Fibroblast of the aortic adventitia (primary cell): ENCODE results near the gene SPPL2B. TPM values are rescaled to one million over a fixed set of nuclear protein-coding genes. Genes with fewer than 3 reads are reported as not detected.

Experiments used
- DNase-seq: peaks from one replicate; pipeline ENCODE4 v3.0.0-alpha.2; 2010; ENCODE audit warnings: low read depth
- H3K4me3 ChIP-seq: 2 replicates; pipeline ENCODE4 v1.5.1; 2011; ENCODE audit warnings: low read depth, mild to moderate bottlenecking, control low read depth, low read length, moderate library complexity
- total RNA-seq: library from RNA; depleted of rRNA; stranded (reverse); fragments of >200 nt; gene quantifications from 2 replicates; pipeline ENCODE4 v1.2.3, GENCODE V29; 2012; ENCODE audit warnings: low replicate concordance
- TF ChIP-seq, protein P1 (sequence below): IDR thresholded peaks from 2 replicates; pipeline ENCODE4 v1.5.1; 2011; ENCODE audit warnings: mild to moderate bottlenecking, low read length, control low read depth, inconsistent platforms; ENCODE audit not compliant: insufficient read depth

Gene SPPL2B
- total RNA-seq, 1 donor, result 24.6 TPM

DNA sequence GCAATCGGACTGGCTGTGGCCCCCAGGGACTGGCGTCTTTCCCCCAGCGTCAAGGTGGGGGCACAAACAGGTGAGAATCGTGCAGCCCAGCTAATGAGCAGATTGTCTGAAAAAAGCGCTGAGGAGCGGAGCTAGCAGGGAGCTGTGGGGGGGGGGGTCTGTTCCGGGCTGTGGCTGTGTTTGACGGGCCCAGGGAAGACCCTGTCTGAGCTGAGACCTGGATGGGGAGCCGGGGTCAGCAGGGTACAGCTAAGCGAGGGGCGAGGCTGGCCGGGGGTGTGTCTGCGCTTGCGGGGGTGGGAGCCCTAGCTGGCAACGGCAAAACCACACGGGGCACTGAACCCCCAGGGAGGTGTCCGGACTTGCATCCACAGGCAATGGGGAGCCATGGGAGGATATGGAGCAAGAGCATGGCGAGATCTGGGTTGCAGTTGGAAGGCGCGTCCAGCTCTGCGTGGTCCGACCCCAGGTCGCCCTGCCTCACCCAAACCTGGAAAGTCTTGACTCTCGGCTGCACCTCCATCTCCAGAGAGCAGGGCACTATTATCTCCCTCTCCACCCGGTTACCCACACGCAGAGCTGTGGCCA lies 25.2 kb upstream of the SPPL2B start:
- TF ChIP-seq, protein P1, sequence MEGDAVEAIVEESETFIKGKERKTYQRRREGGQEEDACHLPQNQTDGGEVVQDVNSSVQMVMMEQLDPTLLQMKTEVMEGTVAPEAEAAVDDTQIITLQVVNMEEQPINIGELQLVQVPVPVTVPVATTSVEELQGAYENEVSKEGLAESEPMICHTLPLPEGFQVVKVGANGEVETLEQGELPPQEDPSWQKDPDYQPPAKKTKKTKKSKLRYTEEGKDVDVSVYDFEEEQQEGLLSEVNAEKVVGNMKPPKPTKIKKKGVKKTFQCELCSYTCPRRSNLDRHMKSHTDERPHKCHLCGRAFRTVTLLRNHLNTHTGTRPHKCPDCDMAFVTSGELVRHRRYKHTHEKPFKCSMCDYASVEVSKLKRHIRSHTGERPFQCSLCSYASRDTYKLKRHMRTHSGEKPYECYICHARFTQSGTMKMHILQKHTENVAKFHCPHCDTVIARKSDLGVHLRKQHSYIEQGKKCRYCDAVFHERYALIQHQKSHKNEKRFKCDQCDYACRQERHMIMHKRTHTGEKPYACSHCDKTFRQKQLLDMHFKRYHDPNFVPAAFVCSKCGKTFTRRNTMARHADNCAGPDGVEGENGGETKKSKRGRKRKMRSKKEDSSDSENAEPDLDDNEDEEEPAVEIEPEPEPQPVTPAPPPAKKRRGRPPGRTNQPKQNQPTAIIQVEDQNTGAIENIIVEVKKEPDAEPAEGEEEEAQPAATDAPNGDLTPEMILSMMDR, result no peak
- H3K4me3 ChIP-seq, result no peak overlapping the region
- no peak for DNase-seq

DNA sequence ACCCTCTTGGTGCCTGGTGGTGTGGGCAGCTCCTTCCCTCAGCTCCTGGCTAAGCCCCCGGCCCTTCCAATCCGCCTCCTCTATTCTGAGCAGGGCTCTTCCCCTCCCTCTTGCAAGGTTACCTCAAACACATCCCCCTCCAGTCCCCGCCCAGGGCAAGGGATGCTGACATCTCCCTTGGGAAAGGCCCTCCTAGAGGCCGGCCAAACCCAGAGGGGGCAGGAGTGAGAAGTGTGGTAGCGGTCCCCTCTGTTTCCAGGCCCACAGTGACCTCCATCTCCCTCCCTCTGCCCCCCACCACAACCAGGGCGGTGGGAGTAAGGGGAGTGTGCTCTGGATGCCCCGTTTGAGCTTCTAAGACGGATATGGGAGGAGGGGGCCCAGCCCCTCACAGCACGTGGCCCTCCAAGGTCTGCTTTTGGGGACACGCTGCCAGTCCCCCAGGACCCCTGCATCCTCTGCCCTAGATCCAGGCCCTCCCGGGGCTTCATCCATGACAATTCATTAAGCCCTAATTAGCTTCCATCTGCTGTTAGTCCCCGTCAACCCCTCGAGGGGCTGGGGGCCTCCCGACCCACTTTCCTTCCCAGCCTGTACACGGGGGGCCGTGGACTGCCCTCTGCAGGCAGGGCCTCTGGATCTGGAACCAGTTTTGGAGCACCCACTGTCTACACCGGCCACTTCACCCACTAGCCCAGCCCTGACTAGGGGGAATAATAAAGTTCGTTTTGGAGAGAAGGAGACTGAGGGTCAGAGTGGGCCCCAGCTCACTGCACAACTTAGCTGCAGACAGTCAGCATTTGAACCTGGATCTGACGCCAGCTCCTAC lies 22.8 kb upstream of the SPPL2B start:
- TF ChIP-seq, protein P1, result no peak
- no peak overlapping the region for H3K4me3 ChIP-seq
- no peak for DNase-seq

- TF ChIP-seq, protein P1, result no peak
- H3K4me3 ChIP-seq, result no peak overlapping the region
- no peak for DNase-seq
Measured at GRCh38 chr19:2306281-2306806, 22.1 kb upstream of the SPPL2B start.

- H3K4me3 ChIP-seq, result no peak overlapping the region
- no peak for DNase-seq
- TF ChIP-seq, protein P1, result no peak
Measured at GRCh38 chr19:2306971-2307370, 21.5 kb upstream of the SPPL2B start.

DNA sequence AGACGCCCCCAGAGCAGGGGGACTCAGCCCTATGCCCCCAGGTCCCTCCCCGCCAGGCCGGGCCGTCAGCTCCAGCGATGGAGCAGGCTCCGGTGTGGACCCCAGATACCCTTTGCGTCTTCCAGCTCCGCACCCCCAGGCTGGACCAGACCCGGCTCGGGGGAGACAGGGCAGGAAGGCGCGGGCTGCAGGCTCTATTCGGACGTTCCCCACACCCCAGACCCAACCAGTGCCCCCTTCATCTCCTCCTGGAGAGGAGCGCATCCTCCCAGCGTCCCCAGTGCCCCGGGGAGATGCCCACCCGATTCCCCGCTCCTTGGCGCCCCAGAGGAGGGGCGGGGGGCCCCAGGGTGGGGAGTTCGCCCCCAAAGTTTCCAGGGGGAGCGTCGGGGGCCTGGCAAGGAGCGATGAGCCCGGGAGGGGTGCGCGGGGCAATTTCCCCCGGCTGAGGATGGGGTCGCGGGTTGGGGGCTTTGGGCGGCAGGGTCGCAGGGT lies 20.9 kb upstream of the SPPL2B start:
- no peak for DNase-seq
- no peak overlapping the region for H3K4me3 ChIP-seq
- TF ChIP-seq, protein P1, result no peak

- H3K4me3 ChIP-seq, result peak within 1 kb of the TSS; percentile 44
- TF ChIP-seq, protein P1, result no peak
- DNase-seq, result no peak
Measured at GRCh38 chr19:2308114-2308556, 20.3 kb upstream of the SPPL2B start, which contains the start of gene LINGO3. TSS of gene LINGO3 (minus strand) at chr19:2308154. CDS start at chr19:2291776, 16,378 bp downstream.
